ENCODE results near the gene PPP1R36.
A peak's percentile ranks its signal among the peaks of the same experiment; 100 is the strongest.

DNA sequence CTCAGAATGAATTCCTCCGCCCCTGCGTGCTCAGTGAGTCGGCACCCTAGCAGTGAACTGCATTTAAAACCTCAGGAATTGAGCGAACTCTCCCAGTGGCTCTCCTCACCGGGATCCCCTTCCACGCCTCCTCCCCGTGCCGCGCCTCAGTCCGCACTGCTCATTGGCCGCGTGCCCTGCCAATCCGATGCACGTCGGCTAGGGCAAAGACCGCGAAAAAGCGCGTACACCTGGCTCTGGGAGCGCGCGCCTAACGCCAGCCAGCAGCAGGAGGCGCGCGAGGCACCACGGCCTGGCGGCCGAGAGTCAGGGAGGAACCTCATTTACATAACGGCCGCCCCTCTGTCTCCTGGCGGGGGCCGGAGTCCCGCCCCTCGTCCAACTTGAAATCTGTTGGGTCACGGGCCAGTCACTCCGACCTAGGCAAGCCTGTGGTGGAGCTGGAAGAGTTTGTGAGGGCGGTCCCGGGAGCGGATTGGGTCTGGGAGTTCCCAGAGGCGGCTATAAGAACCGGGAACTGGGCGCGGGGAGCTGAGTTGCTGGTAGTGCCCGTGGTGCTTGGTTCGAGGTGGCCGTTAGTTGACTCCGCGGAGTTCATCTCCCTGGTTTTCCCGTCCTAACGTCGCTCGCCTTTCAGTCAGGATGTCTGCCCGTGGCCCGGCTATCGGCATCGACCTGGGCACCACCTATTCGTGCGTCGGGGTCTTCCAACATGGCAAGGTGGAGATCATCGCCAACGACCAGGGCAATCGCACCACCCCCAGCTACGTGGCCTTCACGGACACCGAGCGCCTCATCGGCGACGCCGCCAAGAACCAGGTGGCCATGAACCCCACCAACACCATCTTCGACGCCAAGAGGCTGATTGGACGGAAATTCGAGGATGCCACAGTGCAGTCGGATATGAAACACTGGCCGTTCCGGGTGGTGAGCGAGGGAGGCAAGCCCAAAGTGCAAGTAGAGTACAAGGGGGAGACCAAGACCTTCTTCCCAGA, 9.3 kb upstream of the PPP1R36 start, which contains the start of gene HSPA2:
- TF ChIP-seq, protein P1, sequence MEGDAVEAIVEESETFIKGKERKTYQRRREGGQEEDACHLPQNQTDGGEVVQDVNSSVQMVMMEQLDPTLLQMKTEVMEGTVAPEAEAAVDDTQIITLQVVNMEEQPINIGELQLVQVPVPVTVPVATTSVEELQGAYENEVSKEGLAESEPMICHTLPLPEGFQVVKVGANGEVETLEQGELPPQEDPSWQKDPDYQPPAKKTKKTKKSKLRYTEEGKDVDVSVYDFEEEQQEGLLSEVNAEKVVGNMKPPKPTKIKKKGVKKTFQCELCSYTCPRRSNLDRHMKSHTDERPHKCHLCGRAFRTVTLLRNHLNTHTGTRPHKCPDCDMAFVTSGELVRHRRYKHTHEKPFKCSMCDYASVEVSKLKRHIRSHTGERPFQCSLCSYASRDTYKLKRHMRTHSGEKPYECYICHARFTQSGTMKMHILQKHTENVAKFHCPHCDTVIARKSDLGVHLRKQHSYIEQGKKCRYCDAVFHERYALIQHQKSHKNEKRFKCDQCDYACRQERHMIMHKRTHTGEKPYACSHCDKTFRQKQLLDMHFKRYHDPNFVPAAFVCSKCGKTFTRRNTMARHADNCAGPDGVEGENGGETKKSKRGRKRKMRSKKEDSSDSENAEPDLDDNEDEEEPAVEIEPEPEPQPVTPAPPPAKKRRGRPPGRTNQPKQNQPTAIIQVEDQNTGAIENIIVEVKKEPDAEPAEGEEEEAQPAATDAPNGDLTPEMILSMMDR (IDR thresholded peaks at IDR 0.05), result peak; percentile 80
- TF ChIP-seq POLR2A (IDR thresholded peaks at IDR 0.05; ENCODE audit: low read length) (peak; percentile 100), MAX (IDR thresholded peaks at IDR 0.05) (peak; percentile 67), ZSCAN20 (CRISPR knock-in tag; IDR thresholded peaks at IDR 0.05) (no peak), SMC3 (IDR thresholded peaks at IDR 0.05) (peak; percentile 93)

Measured in A549 (cell line).